Measurements from ENCODE around the gene GRM2.

The GRM2 gene

DNA sequence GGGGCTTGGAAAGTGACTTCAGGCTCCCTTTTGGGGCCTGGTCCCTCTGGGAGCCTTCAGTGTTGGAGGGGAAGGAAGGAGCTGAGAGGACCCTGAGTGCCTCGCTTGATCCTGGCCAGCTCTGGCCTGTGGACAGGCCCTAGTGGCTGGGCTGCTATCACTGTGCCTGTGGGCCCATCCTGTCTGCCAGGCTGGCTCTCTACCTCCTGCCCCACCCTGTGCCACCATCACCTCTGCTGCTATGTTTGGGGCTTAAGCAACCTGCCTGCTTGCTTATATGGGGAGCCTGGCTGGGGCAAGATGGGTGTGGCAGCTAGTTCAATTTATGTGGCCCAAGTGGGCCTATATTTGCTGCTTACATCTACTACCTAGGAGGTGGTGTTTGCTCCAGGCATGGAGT lies 28.7 kb upstream of the GRM2 start:
- H3K27ac ChIP-seq = no peak overlapping the region
- TF ChIP-seq, protein P1, sequence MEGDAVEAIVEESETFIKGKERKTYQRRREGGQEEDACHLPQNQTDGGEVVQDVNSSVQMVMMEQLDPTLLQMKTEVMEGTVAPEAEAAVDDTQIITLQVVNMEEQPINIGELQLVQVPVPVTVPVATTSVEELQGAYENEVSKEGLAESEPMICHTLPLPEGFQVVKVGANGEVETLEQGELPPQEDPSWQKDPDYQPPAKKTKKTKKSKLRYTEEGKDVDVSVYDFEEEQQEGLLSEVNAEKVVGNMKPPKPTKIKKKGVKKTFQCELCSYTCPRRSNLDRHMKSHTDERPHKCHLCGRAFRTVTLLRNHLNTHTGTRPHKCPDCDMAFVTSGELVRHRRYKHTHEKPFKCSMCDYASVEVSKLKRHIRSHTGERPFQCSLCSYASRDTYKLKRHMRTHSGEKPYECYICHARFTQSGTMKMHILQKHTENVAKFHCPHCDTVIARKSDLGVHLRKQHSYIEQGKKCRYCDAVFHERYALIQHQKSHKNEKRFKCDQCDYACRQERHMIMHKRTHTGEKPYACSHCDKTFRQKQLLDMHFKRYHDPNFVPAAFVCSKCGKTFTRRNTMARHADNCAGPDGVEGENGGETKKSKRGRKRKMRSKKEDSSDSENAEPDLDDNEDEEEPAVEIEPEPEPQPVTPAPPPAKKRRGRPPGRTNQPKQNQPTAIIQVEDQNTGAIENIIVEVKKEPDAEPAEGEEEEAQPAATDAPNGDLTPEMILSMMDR (IDR thresholded peaks at IDR 0.05) = no peak
- H3K4me1 ChIP-seq (ENCODE audit: control insufficient read depth in 1 of 2, insufficient read depth in 1 of 2, low read depth in 1 of 2, low read length in 1 of 2) = peaks cover 28 to 32% of the 10 kb centered on the region in 2 experiments
- no peaks in the 10 kb centered on the region for H3K36me3 ChIP-seq
- no peaks in the 10 kb centered on the region for H3K9me3 ChIP-seq
- no peaks in the 10 kb centered on the region for H3K27me3 ChIP-seq
- H3K4me3 ChIP-seq (ENCODE audit: low read depth in 1 of 2, low read length in 1 of 2) = no peak overlapping the region

DNA sequence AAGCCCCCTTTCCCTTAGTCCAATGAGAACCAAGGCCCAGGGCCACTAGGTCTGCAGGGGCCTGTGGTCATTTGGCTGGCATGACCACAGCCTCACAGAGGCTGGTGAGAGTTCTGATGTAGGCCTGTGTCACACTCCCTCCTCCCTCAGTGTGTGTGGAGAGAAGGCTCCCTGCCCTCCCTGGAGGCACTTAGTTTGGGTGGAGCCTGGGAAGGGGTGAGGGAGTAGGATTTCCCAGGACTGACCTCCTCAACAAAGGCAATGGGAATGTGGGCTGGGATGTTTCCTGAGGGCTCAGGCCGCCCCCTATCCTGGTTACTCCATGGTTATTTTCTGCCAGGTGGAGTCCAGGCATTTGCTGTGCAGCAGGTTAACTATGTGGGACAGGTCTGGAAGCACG lies 28.2 kb upstream of the GRM2 start:
- TF ChIP-seq, protein P1 (IDR thresholded peaks at IDR 0.05) = no peak
- H3K27ac ChIP-seq = no peak overlapping the region

DNA sequence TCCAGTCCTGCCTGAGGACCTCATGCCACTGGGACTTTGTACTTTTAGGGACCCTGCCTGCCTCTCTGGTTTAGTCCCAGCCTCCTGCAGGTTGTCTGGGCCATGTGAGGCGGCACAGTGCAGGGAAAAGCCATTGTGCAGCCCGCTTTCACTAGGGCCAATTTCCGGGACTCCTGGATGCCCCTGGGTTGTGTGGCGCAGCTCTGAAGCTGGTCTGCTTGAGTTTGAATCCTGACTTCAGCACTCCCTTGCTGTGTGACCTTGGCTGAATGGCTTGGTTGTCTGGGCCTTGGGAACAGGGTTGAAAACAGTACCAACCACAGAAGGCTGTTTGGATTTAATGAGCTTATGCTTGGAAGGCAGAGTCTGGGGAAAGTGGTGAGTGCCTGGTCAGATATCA lies 27.6 kb upstream of the GRM2 start:
- H3K27ac ChIP-seq = no peak overlapping the region
- TF ChIP-seq, protein P1 (IDR thresholded peaks at IDR 0.05) = no peak

More for the DNA sequence above, 28.2 kb upstream of the GRM2 start:
- no peaks in the 10 kb centered on the region for H3K9me3 ChIP-seq
- H3K27me3 ChIP-seq = no peaks in the 10 kb centered on the region
- peaks cover 28 to 32% of the 10 kb centered on the region in 2 experiments for H3K4me1 ChIP-seq (ENCODE audit: control insufficient read depth in 1 of 2, insufficient read depth in 1 of 2, low read depth in 1 of 2, low read length in 1 of 2)
- H3K36me3 ChIP-seq = no peaks in the 10 kb centered on the region
- no peak overlapping the region for H3K4me3 ChIP-seq (ENCODE audit: low read depth in 1 of 2, low read length in 1 of 2)

DNA sequence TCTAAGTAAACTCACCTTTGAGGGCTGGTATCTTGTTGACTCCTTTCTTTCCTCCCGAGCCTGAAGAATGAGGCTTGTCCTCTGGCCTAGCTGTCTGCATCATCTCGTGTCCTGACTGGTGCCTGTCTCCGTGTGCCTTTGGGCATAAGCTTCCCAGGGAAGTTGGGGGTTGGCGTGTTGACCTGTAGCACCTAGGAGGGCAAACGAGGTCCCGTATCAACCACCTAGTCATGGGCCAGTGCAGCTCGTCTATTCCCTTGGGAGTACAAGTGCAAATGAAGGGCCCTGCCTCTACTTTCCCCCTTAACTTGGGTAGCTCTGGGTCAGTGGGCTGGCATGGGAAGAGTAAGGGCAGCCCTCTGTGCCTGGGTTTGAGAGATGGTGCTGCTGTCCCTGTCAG lies 27.1 kb upstream of the GRM2 start:
- Histone ChIP-seq H3K36me3 (peaks cover 6% of the 10 kb centered on the region), H3K27ac (no peak overlapping the region), H3K27me3 (no peaks in the 10 kb centered on the region), H3K4me3 (ENCODE audit: low read depth in 1 of 2, low read length in 1 of 2) (no peak overlapping the region), H3K4me1 (ENCODE audit: control insufficient read depth in 1 of 2, insufficient read depth in 1 of 2, low read depth in 1 of 2, low read length in 1 of 2) (peaks cover 28 to 32% of the 10 kb centered on the region in 2 experiments), H3K9me3 (no peaks in the 10 kb centered on the region)
- TF ChIP-seq, protein P1 (IDR thresholded peaks at IDR 0.05) = no peak

More for the DNA sequence above, 27.6 kb upstream of the GRM2 start:
- peaks cover 2% of the 10 kb centered on the region for H3K36me3 ChIP-seq
- H3K4me3 ChIP-seq (ENCODE audit: low read depth in 1 of 2, low read length in 1 of 2) = no peak overlapping the region
- peaks cover 28 to 32% of the 10 kb centered on the region in 2 experiments for H3K4me1 ChIP-seq (ENCODE audit: control insufficient read depth in 1 of 2, insufficient read depth in 1 of 2, low read depth in 1 of 2, low read length in 1 of 2)
- H3K27me3 ChIP-seq = no peaks in the 10 kb centered on the region
- no peaks in the 10 kb centered on the region for H3K9me3 ChIP-seq

DNA sequence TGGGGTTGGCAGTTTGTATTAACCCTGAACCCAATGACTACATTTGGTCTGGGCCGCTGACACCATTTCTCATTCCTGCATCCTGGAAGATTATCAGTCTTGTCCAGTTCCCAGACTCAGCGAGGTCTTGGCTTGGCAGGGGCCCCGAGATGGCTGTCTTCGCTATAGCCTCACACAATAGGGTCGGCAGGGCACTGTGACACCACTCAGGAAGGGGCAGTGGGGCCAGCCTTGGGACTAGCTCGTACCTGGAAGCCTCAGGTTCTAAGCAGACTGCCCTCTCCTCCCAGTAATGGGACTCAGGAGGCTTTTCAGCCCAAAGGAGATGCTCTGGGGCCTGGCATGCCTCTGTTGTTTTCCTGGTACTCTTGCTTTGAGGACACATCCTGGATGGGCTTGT lies 26.7 kb upstream of the GRM2 start:
- TF ChIP-seq, protein P1 (IDR thresholded peaks at IDR 0.05) = no peak
- no peak overlapping the region for H3K27ac ChIP-seq
- H3K4me1 ChIP-seq (ENCODE audit: control insufficient read depth in 1 of 2, insufficient read depth in 1 of 2, low read depth in 1 of 2, low read length in 1 of 2) = peaks cover 27 to 31% of the 10 kb centered on the region in 2 experiments
- no peaks in the 10 kb centered on the region for H3K27me3 ChIP-seq
- H3K9me3 ChIP-seq = no peaks in the 10 kb centered on the region
- peaks cover 10% of the 10 kb centered on the region for H3K36me3 ChIP-seq
- no peak overlapping the region for H3K4me3 ChIP-seq (ENCODE audit: low read depth in 1 of 2, low read length in 1 of 2)

All from neutrophil (primary cell).